ENCODE measurements around the gene SRGN.
"Not testable (repeated sequence)": the region's sequence is repeated elsewhere in the genome, so short reads cannot be mapped to it uniquely, and the experiment has no call there.

SRGN gene, protein sequence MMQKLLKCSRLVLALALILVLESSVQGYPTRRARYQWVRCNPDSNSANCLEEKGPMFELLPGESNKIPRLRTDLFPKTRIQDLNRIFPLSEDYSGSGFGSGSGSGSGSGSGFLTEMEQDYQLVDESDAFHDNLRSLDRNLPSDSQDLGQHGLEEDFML
- long read RNA-seq, donor 1, transcript SRGN-201 (3 exons, 1,208 nt): major isoform, 18 of 18 reads
- long read RNA-seq, donor 1, partial matches to known transcripts: 0 of 18 reads
- long read RNA-seq, donor 1, other reads (novel, unspliced or antisense): 0 of 18 reads
- long read RNA-seq, donor 2, transcript SRGN-201 (3 exons, 1,208 nt): major isoform, 9 of 9 reads
- long read RNA-seq, donor 2, partial matches to known transcripts: 0 of 9 reads
- long read RNA-seq, donor 2, other reads (novel, unspliced or antisense): 0 of 9 reads
- long read RNA-seq, donor 3, partial matches to known transcripts: 0 of 3 reads
- long read RNA-seq, donor 3, other reads (novel, unspliced or antisense): 0 of 3 reads
- long read RNA-seq, donor 4, transcript SRGN-201 (3 exons, 1,208 nt): major isoform, 12 of 13 reads
- long read RNA-seq, donor 4, partial matches to known transcripts: 0 of 13 reads
- long read RNA-seq, donor 4, other reads (novel, unspliced or antisense): 0 of 13 reads
- long read RNA-seq, donor 5, transcript SRGN-201 (3 exons, 1,208 nt): major isoform, 13 of 13 reads
- long read RNA-seq, donor 5, partial matches to known transcripts: 0 of 13 reads
- long read RNA-seq, donor 5, other reads (novel, unspliced or antisense): 0 of 13 reads
- long read RNA-seq, donor 6, transcript SRGN-201 (3 exons, 1,208 nt): major isoform, 9 of 9 reads
- long read RNA-seq, donor 6, partial matches to known transcripts: 0 of 9 reads
- long read RNA-seq, donor 6, other reads (novel, unspliced or antisense): 0 of 9 reads
- long read RNA-seq, donor 7, transcript SRGN-201 (3 exons, 1,208 nt): major isoform, 11 of 11 reads
- long read RNA-seq, donor 7, partial matches to known transcripts: 0 of 11 reads
- long read RNA-seq, donor 7, other reads (novel, unspliced or antisense): 0 of 11 reads
- long read RNA-seq, donor 8, transcript SRGN-201 (3 exons, 1,208 nt): major isoform, 11 of 11 reads
- long read RNA-seq, donor 8, partial matches to known transcripts: 0 of 11 reads
- long read RNA-seq, donor 8, other reads (novel, unspliced or antisense): 0 of 11 reads

DNA sequence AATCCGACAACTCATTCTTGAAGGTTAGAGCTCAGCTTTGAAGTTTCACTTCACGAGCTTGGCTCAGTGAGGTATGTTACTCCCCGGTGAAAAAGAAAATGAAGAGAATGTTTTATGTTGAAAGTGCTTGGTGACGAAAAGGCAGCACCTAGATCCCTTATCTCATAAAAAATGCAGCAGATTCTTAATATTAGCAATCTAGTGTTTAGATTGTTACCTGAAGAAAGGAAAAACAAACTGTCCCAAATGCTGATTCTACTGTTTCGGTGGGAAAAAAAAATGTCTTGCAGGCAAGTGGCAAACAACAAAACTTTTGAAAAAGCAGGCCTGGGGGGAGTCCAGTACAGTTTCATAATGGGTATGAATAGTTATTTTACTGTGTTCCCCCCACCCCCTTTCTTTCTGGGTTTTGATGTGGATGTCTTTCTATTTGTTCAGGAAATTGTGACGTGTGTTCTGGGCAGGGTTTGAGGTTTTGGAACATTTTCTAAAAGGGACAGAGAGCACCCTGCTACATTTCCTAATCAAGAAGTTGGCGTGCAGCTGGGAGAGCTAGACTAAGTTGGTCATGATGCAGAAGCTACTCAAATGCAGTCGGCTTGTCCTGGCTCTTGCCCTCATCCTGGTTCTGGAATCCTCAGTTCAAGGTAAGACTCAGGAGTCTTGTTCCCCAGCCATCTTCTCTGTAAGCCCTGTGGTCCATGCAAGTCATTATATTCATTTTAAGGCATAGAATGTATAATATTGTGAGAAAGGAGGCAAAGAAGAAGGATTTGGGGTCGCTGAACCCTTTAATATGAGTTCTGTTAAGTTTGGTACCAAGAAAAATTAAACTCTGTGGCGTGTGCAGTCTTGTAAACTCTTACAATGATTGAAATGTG is at the start of gene SRGN:
TSS of gene SRGN (plus strand) at position 514 of the 881 bp plus-strand sequence. CDS start at position 569, 55 bp downstream.
- DNase-seq: no peak

DNA sequence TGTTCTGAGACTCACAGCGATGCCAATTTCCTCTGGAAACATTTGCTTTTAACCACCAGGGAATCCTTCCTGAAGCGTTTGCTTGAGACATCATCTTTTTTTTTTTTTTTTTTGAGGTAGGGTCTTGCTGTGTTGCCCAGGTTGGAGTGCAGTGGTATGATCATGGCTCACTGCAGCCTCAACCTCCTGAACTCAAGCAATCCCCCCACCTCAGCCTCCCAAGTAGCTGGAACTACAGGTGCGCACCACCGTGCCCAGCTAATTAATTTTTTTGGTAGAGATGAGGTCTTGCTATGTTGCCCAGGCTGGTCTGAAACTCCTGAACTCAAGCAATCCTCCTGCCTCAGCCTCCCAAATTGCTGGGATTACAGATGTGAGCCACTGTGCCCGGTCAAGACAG is 47.0 kb upstream of the SRGN start:
- not testable (repeated sequence) for DNase-seq

DNA sequence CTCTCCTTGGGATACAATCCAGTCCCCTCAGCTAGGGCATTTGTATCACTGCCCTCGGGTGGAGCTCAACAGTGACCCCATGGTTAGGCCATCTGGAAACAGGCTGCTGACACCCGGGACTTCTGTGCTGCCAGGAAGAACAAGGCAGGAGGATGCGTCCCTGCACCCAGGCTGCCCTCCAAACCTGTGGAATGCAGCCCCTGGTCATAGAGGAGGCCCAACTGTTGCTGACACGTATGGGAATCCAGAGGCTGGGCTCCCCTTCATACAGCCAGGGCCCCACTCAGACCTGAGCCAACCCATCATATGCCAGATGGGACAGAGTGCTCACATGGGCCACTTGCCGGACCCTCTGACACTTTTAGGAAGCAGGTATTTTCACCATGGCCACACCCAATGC is 45.5 kb upstream of the SRGN start:
- no peak for DNase-seq

DNA sequence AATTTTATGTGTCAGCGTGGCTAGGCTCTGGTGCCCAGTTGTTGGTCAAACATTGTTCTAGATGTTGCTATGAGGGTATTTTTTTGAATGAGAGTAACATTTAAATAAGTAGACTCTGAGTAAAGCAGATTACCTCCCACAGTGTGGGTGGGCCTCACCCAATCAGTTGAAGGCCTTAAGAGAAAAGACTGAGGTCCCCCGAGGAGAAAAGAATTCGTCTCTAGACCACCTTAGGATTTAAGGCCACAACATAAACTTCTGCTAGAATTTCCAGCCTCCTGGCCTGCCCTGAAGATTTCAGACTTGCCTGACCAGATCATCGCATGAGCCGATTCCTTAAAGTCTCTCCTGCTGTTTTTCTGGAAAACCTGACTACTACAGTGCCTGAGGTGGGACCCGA is 45.1 kb upstream of the SRGN start:
- no peak for DNase-seq

DNA sequence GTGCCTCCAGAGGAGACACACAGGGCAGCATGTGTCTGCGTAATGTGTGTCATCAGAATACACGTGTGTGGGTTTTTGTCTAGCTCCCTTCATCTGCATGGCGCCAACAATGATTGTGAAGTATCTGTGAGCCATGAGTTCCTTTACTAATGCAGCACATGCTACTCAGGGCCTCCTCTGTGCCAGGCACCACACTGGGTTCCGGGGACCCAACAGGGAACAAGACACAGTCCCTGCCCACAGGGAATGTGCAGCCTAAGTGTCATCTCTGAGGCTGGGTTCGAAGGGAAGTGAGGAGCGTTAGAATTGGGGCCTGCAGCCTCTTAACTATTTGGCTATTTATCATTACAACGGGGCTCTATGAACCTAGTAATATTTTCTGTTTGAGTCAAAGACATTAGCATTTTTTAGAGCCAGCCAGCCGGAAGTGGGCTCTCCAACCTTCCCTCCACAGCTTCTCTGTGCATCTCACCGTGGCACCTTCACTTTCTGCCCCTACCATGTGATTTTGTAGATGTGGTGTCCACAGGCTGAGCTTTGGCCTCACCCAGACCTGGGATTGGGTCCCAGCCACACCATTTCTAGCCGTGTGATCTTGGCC is 43.9 kb upstream of the SRGN start:
- no peak for DNase-seq

DNA sequence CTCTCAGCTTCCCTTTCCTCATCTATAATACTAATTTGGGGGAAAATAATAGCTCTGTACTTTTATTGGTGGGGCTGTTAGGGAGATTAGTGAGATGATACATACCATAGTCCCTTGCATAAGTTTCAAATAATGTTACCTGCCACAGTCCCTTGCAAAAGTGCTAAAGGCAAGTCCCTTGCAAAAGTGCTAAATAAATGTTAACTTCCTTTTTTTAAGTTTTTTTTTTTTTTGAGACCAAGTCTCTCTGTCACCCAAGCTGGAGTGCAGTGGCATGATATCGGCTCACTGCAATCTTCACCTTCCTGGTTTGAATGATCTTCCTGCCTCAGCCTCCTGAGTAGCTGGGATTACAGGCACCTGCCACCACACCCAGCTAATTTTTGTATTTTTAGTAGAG is 43.4 kb upstream of the SRGN start:
- DNase-seq: no peak

DNA sequence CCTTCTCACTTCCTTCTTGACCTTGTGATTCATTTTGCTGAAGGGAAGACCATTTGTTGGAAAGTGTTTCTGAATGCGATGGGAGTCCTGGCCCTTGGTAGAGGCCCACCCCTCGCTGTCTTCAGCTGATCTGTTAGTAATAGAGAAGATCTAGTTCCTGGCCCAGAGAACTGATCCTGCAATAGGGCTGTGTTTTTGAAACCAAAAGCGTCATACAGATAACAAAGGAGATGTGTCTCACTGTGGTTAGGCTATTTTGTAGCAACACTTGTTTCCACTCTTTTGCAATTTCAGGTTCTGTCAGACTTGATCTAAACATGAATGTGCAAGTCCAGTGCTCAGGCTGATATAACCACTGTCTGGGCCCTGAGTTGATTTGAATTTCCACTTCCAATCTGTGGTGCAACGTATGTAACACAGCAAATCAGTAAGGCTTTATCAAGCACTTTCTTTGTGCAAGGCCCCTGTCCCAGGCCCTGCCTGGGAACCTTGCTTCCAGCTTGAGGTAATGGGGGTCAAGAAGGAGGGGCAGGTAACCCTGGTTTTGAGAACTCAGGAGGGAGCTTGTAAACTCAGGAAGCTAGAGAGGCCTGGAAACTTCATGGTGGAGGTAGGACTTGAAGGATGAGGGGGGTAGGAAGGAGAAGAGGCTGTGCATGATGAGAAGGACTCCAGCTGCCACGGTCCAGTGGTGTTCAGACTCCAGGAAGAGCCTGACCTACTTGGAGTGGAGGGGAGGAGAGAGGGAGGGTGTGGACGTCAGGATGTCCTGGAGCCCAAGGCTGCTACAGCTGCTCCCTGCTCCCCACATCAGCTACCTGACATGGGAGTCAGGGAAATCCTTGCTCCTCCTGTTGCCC is 42.2 kb upstream of the SRGN start:
- DNase-seq: no peak

DNA sequence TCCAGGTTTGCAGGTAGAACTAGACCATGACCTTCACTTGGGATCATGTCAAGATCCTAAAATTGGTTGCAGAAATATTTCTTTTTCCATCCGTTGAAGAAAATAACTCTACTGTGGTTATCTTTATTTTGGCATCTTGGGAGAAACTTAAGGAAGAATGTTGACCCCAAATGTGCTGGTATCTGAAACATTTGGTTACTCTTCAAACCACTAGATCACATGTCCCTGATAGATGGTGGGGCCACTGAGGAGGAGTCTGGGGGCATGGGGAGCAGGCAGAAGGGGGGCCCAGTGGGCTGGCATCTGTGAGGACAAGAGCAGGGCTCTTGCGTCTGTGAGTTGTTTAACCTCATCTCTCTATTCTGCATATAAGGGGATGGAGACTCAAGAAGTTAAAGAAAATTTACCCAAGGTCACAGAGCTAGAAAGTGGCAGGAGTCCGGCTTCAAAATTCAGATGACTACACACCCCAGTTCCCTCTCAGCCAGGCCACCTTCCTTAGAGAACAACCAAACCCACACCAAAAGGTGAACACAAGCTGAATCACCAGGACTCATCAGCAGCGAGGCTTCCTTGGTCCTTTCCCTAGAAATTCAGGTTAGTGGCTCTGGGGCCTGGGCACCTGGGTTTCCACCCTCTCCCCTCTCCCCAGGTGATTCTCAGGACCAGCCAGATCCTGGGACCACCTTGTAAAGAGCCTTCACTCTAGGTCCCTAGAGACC is 40.6 kb upstream of the SRGN start:
- no peak for DNase-seq

DNA sequence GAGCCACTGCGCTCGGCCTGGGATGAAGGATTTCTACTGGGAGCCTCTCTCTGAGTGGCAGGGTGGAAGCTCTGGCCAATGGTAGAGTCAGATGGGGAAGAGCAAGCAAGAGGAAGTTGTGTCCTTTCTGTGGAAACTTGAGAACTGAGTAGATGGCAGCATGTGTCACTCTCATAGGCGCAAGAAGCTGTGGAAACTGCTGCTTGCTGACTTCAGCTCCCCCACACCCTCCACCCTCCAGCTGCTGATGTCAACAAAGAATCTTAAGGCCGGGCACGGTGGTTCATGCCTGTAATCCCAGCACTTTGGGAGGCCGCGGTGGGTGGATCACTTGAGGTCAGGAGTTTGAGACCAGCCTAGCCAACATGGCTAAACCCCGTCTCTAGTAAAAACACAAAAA is 39.8 kb upstream of the SRGN start:
- no peak for DNase-seq

DNA sequence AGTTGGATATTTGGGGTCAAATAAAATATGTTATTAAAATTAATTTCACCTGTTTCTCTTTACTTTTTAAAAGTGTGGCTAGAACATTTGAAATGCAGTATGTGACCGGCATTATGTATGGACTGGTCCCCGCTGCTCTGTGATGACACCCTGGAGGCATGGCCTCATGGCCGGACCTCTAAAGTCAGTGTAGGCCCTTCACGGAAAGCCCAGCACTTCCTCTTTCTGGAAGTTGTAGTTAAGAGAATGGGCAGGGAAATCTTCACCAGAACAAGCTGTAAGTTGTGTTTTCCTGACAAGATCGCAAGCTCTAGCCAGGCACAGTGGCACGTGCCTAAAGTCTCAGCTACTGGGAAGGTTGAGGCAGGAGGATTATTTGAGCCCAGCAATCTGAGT is 38.3 kb upstream of the SRGN start:
- no peak for DNase-seq

DNA sequence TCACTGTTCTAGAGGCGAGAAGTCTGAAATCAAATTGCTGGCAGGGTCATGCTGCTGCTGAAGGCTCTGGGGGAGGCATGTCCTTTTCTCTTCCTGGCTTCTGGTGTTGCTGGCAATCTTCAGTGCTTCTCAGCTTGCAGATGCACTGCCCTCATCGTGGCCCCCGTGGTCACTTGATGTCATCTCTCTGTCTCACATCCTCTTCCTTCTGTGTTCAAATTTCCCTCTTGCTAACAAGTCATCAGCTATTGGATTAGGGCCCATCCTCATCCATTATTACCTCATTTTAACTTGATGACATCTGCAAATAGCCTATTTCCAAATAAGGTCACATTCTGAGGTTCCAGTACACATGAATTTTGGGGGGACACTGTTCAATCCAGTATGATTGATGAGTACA is 36.6 kb upstream of the SRGN start:
- no peak for DNase-seq

DNA sequence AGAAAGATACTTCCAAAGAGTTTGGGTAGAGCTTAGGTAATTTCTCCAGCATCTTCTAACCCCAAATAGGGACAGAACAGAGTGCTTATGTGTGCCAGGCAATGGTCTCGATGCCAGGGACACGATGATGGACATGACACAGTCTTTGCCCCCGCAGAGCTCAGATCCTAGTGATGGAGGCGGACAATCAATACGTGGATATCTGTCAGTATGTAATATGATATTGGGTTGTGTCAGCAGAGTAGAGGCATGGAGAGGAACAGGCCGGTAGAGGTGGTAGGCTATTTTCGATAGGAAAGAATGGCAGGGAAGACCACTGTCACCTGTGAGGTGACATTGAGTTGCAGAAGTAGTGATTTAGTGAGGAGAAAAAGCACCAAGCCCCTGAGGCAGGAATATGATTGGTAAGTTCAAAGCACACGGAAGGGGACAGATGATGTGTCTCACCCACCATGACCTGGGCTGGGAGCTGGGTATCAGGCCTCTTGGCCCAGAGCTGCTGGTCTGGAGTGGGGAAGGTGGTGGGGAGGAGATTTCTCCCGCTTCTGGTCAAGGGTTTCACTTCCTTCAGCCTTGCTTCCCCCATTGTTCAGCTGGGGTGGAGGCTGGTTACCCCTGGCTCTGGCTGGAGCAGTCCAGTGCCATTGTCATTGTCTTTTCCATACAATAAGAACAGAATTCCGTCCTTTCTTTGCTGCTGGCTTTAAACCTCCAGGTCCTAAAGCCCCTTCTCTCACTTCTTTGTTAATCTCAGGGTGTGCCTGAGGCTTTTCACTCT is 36.0 kb upstream of the SRGN start:
- no peak for DNase-seq

DNA sequence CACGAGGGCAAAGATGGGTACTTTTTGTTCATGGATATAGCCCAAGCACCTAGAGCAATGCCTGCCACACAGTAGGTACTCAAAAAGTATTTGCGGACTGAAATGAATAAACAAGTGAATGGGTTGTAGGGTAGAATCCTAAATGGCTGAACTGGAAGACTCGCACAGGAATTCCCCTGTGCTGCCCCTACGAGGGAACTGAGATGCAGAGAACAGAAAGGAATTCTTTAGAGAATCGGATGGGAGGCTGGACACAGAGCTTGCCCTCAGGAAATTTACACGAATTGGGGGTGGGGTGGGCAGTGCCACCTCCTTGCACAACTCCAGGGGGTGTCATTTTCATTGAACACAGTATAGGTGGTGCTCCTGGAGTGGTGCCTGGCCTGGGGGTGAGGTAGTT is 35.2 kb upstream of the SRGN start:
- DNase-seq: no peak

DNA sequence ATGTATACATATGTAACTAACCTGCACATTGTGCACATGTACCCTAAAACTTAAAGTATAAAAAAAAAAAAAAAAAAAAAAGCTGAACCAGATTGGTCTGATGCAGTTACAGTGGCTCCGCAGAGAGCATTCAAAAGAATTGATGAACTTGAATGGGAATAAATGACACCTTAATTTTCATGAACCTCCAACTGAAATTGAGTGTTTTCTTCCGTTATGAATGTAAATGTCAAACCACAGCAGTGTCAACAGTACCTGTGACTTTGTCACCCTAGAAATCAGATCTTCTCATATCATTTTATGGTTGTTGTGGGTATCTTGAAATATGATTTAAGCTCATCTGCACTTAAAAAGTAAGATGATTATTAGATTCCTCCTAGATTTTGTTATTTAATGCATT is 32.7 kb upstream of the SRGN start:
- no peak for DNase-seq

DNA sequence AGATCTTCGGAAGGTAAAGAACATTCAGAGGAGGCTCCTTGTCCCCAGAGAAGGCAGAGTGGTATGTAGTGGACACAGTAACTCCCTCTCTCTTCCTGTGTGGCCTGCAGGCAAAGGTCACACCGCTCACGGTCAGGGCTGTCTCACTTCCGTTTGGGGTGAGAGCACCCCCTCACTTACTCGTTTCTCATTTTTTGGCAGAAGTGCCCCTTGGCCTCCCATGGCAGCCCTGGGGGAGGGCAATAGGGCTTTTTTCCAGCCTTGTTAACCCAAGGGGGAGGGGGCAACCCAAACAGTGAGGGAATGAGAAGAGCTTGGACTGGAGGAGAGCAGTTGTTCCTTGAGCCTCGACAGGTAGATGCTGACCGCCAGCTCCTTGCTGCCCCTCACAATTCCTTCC is 31.8 kb upstream of the SRGN start:
- DNase-seq: no peak

DNA sequence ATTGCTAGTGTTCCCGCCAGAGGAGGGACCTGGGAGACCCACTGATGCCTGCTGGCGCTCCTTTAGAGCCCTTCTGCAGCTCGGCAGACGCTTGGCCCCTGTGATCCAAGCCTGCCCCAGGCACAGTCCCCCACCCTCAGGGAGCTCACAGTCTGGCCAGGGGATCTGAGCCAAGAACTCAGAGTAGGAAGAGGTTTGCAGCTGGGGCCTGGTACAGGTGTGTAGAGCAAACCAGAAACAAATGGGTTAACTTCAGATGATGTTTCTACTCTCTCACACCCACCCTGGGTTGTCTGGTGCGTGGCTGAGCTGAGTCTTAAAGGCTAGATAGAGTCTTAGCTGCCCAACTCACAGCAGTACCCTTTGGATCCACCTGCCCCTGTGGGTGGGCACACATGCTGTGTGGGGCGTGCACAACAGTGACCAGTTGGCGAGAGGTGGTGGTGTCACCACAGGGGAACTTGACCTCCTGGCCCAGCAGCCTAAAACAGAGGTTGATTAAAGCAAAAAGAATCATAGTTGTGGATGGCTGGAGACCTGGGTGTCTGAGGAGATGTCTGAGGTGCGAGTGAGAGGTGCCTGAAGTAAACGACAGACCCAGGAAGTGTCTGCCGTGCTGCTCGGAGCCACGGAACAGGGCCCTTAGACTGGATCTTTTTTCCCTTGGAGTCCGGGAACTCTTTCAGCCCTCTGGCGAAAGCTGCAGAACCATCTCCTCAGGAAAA is 31.2 kb upstream of the SRGN start:
- DNase-seq: no peak

DNA sequence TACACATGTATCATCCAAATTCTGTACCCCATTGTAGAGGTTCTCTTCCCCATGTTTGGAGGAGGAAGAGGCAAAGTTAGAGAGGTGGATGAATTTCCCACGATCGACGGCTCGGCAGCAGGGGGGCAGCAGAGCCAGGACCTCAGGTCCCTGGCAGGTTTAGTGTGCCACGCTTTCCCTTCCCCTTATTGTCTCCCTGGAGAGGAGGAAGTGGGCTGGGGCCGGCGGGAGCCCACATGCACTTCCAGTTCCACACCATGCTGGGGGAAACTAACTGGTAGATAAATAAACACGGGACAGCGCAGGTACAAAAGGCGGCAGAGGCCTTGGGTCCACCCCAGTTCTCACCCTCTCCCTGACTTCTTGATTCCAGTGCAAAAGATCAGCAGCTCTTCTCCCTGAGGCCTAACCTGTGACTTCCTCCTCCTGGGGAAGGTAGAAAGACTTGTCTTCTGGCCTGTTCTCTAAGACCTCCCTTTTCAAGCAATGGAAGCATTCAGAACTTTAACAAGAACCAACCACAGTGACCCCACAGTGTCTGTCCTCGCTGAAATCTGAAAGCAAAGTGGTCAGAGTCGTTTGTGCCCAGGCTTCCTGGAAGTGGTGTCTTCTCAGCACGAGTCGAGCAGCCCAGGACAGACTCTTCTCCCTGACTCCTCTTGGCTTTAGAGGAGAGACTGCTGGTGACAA is 30.5 kb upstream of the SRGN start:
- no peak for DNase-seq

DNA sequence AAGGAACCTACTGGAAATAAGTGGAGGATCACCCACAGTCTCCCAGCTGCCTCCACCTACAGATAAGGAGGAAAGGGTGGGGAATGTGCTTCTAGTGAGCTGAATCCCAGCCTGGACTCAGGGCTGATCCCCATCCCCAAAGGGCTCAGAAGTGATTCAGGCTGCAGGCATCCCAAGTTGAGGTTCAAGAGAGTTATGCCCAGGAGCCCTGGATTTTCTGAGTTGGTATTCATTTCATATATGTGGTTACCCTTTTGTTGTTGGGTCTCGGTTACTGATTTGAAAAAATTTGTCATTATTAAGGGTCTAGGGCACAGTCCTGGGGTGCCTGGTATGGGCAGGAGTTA is 30.0 kb upstream of the SRGN start:
- no peak for DNase-seq

All from right kidney (tissue), 9 donors.